NCI-H1436 treated with DMSO at 0.1 percent for 48 hours (cell line): ENCODE results near the gene BSDC1.

Experiments used
- DNase-seq: peaks from one replicate; lab custom pipeline; 2025; lab: John Stamatoyannopoulos, UW

The BSDC1 gene

GRCh38 chr1:32335790-32336590 lies 58.3 kb downstream of the BSDC1 start, which contains the start of gene MARCKSL1:
Gene MARCKSL1 (minus strand): TSS chr1:32336233. CDS start chr1:32336033, 200 bp downstream.
- DNase-seq, result no peak

- DNase-seq, result no peak
Measured at GRCh38 chr1:32335535-32335789, 58.8 kb downstream of the BSDC1 start.

- DNase-seq, result no peak
Measured at GRCh38 chr1:32334864-32335534, 59.2 kb downstream of the BSDC1 start.

GRCh38 chr1:32334274-32334861 lies 59.9 kb downstream of the BSDC1 start:
- no peak for DNase-seq

- DNase-seq, result no peak
Measured at GRCh38 chr1:32333251-32333963, 60.8 kb downstream of the BSDC1 start.

GRCh38 chr1:32332290-32333079 lies 61.8 kb downstream of the BSDC1 start:
- no peak for DNase-seq

DNA sequence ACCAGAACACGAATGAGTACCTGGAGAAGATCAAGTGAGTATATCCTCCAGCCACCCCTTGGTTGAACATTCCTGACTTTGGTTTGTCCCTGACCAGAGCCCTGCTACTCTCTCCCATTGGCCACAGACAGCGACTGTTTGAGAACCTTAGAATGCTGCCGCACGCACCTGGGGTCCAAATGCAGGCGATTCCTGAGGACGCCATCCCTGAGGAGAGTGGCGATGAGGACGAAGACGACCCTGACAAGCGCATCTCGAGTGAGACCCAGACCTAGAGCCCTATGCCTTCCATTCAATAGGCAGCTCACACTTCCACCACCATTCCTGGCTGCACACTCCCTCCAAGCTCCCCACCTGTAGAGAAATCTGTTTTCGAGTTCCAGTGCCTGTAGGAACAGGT lies 62.7 kb downstream of the BSDC1 start:
- DNase-seq, result no peak

DNA sequence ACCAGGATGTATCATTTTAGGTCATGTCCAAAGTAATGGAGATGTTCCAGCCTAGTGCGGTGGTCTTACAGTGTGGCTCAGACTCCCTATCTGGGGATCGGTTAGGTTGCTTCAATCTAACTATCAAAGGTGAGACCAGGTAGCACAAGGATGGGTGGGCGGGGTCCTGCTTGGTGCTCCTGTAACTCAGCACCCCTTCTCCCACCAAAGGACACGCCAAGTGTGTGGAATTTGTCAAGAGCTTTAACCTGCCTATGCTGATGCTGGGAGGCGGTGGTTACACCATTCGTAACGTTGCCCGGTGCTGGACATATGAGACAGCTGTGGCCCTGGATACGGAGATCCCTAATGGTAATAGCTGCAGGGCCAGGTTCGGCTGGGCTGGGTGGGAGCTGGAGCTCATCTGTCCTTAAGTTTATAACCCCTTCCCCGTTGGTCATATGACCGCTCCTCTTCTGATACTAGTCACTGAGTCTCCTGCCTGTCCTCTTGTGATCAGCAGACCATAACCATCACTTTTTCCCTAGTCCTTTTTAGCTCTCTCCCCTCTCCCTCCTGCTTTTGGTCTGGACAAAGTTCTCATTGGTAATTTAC lies 63.6 kb downstream of the BSDC1 start:
- no peak for DNase-seq

GRCh38 chr1:32329931-32330466 lies 64.2 kb downstream of the BSDC1 start:
- DNase-seq, result no peak

DNA sequence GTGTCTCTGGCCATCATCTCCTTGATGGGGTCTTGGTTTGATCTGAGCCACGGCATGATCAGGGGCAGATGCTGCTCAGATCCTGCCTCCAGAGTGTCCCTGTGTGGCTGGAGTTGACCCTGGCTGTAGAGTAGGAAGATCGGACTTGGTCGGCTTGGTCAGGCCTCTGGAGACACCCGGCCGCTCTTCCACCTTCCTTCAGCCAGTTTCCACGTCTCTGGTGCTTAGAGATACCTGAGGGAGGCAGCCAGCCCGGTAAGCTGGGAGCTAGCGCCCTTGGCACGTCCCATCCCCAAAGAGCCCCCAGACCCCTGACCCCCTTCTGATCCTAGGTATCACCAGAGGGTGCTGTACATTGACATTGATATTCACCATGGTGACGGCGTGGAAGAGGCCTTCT lies 67.0 kb downstream of the BSDC1 start:
- no peak for DNase-seq

- no peak for DNase-seq
Measured at GRCh38 chr1:32321712-32322291, 72.4 kb downstream of the BSDC1 start.

GRCh38 chr1:32318127-32318869 lies 75.9 kb downstream of the BSDC1 start:
- DNase-seq, result no peak

- no peak for DNase-seq
Measured at GRCh38 chr1:32316903-32317277, 77.4 kb downstream of the BSDC1 start.
